GM19035 (cell line): ENCODE results near the gene SLC25A25.

Experiments
- ATAC-seq: cut with Tn5 transposase; IDR thresholded peaks from one replicate; pipeline ENCODE4 v1.9.1; 2021; ENCODE audit not compliant: unreplicated experiment

Gene SLC25A25

DNA sequence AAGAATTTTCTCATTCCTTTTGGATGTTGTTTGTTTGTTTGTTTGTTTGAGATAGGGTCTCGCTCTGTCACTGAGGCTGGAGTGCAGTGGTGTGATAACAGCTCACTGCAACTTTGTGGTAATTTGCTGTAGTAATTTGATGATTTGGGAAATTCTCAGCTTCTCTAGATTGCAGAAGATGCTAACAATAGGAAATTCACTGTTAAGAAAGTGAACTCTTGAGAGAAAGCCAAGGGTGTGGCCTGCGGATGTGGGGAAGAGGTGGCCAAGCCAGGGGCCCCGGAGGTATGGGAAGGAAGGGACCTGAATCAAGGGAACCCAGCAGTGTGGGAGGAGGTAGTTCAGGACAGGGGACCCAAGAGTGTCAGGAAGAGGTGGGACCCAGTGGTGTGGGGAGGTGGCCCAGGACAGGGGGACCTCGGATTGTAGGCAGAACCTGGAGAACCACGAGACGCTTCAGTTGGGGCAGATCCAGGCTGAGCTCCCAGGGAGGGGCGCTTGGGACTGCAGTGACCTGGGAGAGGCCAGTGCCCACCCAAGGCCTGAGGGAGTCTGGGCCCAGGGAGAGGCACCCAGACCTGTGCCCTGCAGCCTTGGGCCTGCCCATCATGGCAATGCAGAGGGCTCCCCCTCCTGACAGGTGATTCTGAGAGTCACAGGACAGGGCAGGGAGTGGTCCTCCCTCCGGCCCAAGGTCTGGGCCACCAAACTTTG, 75.7 kb downstream of the SLC25A25 start:
- ATAC-seq = no peak

DNA sequence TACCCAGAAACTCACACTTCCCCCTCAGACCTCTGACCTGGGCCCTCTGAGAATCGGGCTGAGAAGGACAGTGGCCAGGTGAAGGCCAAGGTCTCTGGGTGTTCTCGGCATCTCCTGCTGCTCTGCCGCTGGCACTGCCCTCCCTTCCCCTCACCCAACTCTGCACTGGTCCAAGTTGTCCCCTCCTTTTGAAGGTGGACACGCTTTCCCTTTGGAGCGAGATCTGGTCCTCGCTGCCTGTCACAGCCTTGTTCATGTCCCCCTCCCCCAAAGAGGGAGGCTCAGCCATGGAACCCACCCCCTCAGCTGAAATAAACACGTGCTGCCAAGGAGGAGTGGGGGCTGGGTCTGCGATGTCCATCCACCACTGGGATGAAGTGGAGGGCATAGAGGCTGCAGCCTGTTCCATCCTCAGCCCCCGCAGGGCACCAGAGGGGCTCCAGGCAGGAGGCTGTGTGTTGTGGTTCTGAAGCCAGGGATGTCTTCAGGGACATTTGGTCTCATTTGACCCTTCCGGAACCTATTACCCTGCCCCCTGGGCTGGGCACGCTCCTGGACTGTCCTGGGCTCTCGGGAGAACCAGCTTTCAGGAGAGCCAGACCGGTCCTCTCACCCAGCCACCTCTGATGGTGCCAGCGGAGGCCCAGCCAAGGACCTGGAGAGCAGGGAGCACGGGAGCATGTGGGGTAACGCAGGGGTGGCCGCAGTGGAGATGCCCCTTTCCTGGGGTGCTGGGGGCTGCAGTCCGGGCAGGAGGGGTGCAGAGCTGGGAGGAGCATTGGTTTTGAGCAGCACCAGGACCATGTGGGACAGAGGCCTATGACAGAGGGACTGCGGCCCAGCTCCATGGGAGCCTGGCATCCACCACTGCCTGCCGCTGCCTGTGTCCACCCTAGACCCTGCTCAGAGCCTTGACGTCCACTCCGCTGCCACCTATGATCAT, 76.5 kb downstream of the SLC25A25 start:
- no peak for ATAC-seq

DNA sequence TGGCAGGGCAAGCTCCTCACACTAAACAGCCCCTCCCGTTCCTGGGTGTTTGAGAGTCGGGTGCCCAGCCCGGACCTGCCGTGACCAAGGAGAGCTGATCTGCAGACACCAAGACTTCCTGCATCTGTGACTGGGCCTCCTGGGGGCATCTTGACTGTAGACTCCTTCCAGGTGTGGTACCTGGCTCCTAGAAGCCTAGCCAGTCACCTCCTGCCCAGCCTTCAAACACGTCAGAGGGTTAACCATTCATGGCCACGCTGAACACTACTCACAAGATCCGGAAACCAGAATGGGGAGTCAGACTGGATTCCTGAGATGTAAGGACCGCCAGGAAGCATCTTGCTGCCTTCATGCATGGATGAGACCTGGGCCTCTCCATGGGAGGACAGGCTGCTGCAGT, 77.5 kb downstream of the SLC25A25 start:
- ATAC-seq = no peak

- ATAC-seq = no peak
These were observed 77.9 kb downstream of the SLC25A25 start for GRCh38 chr9:128145951-128146351.

DNA sequence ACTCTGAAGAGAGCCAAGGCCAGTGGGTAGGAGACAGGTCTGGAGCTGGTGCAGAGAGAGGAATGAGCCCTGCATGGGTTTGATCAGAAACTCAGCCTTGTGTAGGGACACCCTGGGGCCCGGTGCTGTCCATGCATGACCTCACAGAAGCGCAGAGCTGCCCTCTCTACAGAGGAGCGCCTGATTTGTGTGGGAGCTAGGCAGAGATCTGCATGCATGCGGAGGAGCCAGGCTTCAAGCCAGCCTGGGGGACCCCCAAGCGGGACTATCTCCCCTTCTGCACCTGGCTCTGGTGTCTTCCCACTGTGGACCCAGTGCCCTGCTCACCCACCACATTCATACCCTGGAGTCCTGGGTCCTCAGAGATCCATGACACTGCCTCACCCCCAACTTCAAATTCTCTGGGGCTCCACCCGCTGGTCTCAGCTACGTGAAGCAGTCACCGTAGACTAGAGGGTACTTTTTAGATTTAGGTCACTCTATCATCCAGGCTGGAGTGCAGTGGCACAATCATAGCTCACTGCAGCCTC, 78.6 kb downstream of the SLC25A25 start:
- ATAC-seq = no peak

DNA sequence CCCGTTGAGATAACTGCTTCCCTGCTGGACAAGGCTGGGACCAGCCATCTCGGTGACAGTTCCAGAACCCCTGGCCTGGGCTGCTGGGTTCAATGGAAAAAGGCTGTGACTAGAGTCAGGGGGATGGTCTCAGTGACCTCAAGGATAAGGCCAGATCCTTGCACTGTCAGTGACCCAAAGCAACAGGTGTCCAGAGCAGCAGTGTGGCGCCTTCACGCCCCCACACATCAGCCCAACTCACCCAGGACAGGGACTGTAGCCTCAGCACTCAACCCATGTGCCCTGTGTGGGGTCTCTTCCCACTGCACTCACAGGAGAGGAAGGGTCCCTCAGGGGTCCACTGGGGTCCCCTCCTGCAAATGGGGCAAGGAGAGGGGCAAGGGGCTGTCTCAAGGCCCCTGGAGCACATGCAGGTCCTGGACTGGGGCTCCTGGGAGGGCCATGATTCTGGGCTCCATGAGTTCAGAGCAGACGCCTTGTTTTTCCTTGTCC, 80.5 kb downstream of the SLC25A25 start:
- no peak for ATAC-seq

- ATAC-seq = no peak
These were observed 81.1 kb downstream of the SLC25A25 start, which contains the start of gene LCN2 for GRCh38 chr9:128149001-128149701. LCN2 (plus strand) TSS chr9:128149453; CDS start chr9:128149526, 73 bp downstream.

DNA sequence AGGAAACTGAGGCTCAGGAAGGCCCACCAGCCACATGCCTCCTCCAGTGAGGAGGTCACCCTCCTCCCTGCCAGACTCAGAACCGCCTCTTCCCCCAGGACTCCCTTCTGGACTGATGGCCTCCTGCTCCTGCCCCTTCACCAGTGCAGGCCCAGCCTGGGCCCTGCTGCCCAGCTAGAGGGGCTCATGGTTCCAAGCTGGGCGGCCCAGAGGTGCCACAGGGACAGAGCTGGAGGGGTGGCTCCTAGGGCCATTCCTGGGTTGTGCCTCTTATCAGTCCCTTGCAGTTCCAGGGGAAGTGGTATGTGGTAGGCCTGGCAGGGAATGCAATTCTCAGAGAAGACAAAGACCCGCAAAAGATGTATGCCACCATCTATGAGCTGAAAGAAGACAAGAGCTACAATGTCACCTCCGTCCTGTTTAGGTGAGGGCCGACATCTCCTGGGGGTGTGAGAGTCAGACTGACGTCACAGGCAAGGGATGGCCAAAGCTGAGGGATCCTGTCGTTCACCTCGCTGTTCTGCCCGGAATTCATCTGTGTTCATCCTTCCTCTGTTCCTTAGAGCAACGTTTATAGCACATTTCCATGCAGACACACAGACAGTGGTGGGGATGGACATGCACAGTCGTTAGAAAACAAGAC, 82.0 kb downstream of the SLC25A25 start:
- ATAC-seq = no peak

GRCh38 chr9:128150594-128151308, 82.7 kb downstream of the SLC25A25 start:
- no peak for ATAC-seq

DNA sequence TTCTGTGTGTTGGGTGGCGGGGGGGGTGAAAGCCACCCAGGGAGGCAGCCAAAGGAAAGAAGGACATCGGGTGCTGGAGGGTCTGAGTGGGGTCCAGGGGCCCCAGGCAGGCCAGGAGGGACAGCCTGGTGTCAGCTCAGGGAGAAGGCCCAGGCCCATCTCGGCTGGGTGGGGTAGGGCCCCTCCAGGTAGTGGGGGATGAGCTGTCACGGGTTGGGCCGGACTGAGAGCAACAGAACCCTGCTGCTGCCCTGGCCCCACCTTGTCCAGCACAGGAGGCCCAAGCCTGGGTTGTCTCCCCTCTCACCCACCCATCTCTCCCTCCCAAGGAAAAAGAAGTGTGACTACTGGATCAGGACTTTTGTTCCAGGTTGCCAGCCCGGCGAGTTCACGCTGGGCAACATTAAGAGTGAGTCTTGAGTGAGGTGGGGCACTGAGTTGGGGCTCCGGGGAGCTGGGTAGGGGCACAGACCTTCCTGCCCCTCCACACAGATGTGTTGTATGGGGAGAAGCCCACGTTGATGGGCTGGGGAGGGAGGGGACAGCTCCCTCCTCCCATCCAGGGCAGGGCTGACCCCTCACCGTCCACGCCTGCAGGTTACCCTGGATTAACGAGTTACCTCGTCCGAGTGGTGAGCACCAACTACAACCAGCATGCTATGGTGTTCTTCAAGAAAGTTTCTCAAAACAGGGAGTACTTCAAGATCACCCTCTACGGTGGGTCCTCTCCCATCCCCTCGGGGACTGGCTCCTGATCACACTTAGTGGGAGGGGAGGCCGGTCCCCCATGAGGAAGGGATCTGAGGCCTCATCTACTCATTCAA, 83.5 kb downstream of the SLC25A25 start:
- no peak for ATAC-seq

DNA sequence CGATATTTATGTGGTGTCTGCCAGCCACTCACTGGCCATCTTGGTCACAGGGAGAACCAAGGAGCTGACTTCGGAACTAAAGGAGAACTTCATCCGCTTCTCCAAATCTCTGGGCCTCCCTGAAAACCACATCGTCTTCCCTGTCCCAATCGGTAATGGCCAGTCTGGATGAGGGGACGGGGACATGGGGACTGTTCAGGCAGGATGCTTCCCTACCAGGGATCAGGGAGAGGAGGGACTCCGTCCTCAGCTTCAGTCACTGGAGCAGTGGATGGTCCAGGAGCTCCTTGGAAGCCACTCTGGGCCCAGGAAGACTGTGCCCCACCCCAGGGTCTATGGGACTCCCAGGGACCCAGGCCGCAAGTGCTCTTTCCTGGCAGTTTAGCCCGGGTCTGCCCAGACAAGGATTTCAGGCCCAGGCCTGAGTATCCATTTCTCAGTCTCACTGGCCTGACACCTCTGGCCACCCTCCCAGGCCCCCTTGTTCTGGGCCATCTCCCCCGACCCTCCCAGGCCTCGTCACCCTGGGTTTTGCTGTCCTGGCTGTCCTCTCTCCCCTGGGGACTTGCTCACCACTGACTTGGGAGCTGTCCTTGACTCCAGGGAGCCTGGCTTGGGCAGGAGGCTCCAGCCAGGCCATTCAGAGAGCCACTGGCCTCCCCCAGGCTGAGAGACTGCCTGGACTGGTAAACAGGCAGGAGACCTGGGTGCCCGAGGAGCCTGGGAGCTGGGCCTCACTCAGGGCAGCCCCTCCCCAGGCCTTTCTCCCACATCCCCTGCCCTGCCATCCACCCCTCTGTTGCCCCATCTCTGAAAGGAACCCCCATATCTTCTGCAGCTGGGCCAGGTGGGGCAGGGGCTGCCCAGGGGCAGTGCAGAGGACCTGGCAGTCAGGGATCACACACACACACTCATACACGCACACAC, 84.4 kb downstream of the SLC25A25 start:
- no peak for ATAC-seq

DNA sequence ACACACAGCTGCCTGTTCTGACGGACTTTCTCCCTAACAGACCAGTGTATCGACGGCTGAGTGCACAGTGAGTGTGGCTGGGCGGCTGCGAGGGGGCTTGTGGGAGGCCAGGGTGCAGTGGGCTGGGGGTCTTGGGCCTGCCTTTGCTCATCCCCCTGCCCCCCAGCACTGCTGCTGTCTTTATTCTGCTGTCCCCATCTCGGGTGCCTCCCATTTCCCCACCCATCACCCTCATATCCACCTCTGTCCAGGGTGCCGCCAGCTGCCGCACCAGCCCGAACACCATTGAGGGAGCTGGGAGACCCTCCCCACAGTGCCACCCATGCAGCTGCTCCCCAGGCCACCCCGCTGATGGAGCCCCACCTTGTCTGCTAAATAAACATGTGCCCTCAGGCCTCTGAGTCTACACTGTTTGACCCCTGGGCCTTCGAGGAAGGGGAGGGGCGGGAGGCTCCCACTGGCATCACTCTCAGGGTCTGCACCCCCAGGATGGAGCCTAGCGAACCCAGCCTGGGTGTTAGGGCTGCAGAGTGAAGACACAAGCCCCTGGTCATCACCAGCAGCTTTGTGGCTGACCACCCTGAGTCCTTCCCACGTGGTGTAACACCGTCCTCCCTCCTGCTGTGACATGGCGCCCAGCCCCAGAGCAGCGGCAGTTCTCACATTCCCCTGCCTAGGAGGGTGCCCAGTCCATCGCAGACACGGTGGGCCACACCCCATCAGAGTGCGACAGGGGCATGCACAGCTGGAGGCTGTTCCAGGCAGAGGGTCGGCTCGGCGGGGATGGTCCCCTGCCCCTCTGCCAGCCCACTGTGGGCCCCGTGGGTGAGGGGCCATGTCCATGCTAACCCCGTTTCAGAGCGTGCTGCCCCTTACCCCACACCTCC, 85.3 kb downstream of the SLC25A25 start:
- no peak for ATAC-seq

DNA sequence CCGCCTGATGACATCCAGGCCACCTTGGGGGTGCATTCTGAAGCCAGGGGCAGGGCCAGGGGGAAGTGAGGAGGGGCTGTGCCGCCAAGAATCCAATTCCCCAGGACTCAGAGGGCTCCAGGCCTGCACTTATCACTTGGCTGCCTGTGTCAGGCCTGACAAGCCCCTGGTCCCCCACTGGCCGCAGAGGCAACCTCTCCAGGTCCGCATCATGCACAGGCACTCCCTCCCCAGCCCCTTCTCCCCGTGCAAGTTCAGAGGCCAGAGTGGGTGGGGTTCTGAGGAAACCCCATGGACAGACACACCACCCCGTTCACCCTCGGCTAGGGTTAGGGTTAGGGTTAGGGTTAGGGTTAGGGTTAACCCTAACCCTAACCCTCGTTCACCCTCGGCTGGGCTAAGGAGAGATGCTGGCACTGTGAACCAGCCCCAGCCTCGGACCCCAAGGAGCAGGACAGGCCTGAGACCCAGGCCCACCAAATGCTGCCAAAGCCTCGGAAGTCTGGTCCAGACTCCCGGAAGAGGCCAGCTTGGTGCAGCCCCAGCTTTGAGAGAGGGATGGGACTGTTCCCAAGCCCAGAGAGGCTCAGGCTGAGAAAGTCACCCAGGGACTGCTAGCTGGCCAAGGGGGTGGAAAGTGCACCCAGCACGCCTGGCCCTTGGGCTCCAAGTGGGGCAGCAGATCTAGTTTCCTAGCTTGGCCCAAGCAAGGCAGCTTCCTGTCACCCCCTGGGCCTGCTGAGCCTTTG, 86.1 kb downstream of the SLC25A25 start:
- ATAC-seq = no peak

DNA sequence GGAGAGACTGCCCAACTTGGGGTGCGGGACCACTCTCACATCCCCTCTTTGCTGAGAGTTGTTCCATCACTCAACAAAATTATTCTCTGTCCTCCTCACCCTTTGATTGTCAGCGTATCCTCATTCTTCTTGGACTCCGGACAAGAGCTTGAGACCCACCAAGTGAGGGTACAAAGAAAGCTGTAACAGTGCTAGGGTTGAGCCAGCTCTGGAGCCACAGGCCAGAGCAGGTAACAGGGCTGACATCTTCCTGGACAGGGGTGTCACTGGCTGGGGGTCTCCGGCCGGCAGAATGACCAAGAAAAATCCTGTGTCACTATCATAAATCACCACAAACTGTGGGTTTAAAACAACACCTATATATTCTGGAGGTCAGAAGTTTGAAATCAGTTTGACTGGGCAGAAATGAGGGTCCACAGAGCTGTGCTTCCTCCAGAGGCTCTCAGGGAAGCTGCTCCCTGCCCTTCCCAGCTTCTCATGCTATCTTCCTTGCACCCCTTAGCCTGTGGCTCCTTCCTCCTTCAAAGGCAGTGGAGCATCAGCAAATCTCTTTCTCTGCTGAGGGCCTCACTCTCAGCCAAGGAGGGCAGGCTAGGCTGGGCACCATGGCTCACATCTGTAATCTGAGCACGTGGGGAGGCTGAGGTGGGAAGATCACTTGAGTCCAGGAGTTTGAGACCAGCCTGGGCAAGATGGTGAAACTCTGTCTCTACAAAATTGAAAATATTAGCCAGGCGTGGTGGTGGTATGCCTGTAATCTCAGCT, 87.9 kb downstream of the SLC25A25 start:
- no peak for ATAC-seq
